HepG2 (cell line): ENCODE results near the gene OR2AT4. TPM values are rescaled to one million over a fixed set of nuclear protein-coding genes. Genes with fewer than 3 reads are reported as not detected.

Experiments used
- GLI4 ChIP-seq: sonication (generic); formaldehyde crosslinking; IDR thresholded peaks from 2 replicates; pipeline ENCODE4 v1.5.1; 2020; ENCODE audit warnings: missing genetic modification reagents, mild to moderate bottlenecking, moderate library complexity, borderline replicate concordance
- HDAC6 ChIP-seq: fragments of 200-600 bp; sonication (generic); IDR thresholded peaks from 2 replicates; pipeline ENCODE4 v1.7.0; 2017; ENCODE audit warnings: mild to moderate bottlenecking, antibody characterized with exemption, low read length, low read depth
- IRF9 ChIP-seq: sonication (generic); formaldehyde crosslinking; IDR thresholded peaks from 2 replicates; pipeline ENCODE4 v1.8.0; 2022; ENCODE audit warnings: missing genetic modification reagents, mild to moderate bottlenecking, borderline replicate concordance
- KAT2B ChIP-seq: fragments of 150-350 bp; IDR thresholded peaks from 2 replicates; pipeline ENCODE4 v1.6.1; 2014; ENCODE audit warnings: low read depth, low read length, borderline replicate concordance
- MIER3 ChIP-seq: IDR thresholded peaks from 2 replicates; pipeline ENCODE4 v1.6.1; 2016; ENCODE audit warnings: missing compliant biosample characterization, borderline replicate concordance
- MTERF4 ChIP-seq: sonication (generic); formaldehyde crosslinking; IDR thresholded peaks from 2 replicates; pipeline ENCODE4 v1.8.0; 2023; ENCODE audit warnings: mild to moderate bottlenecking, missing genetic modification reagents
- PHF21A ChIP-seq: sonication (generic); formaldehyde crosslinking; IDR thresholded peaks from 2 replicates; pipeline ENCODE4 v1.5.0; 2020; ENCODE audit warnings: mild to moderate bottlenecking, missing genetic modification reagents
- SMARCE1 ChIP-seq: fragments of 450-650 bp; IDR thresholded peaks from 2 replicates; pipeline ENCODE4 v1.6.1; 2017; ENCODE audit warnings: borderline replicate concordance
- SOX5 ChIP-seq: IDR thresholded peaks from 2 replicates; pipeline ENCODE4 v1.6.1; 2016; ENCODE audit warnings: borderline replicate concordance
- ZBTB40 ChIP-seq, 2 experiments: fragments of 450-650 bp in 1 of 2; sonication (generic) in 1 of 2; formaldehyde crosslinking in 1 of 2; IDR thresholded peaks; 2 replicates each; pipeline versions ENCODE4 v1.6.1 to v1.8.0; 2016 to 2022; ENCODE audit warnings: antibody characterized with exemption in 1 of 2, mild to moderate bottlenecking in 1 of 2, missing genetic modification reagents in 1 of 2
- ZFP36L1 ChIP-seq: sonication (generic); formaldehyde crosslinking; IDR thresholded peaks from 2 replicates; pipeline ENCODE4 v1.8.0; 2022; ENCODE audit warnings: mild to moderate bottlenecking, missing genetic modification reagents, moderate library complexity
- ZIK1 ChIP-seq: sonication (generic); formaldehyde crosslinking; IDR thresholded peaks from 2 replicates; pipeline ENCODE4 v1.5.0; 2020; ENCODE audit warnings: mild to moderate bottlenecking, low read depth, missing genetic modification reagents, borderline replicate concordance
- ZNF124 ChIP-seq: sonication (generic); formaldehyde crosslinking; IDR thresholded peaks from 2 replicates; pipeline ENCODE4 v1.4.0; 2020; ENCODE audit warnings: missing genetic modification reagents
- ZNF552 ChIP-seq: sonication (generic); formaldehyde crosslinking; IDR thresholded peaks from 2 replicates; pipeline ENCODE4 v1.9.0; 2022; ENCODE audit warnings: missing genetic modification reagents, mild to moderate bottlenecking, borderline replicate concordance
- ZNF792 ChIP-seq: IDR thresholded peaks from 2 replicates; pipeline ENCODE4 v1.6.1; 2016
- ZNF83 ChIP-seq: sonication (generic); formaldehyde crosslinking; IDR thresholded peaks from 2 replicates; pipeline ENCODE4 v1.4.0; 2020; ENCODE audit warnings: missing genetic modification reagents, mild to moderate bottlenecking, borderline replicate concordance
- ZNF883 ChIP-seq: sonication (generic); formaldehyde crosslinking; IDR thresholded peaks from 2 replicates; pipeline ENCODE4 v1.5.1; 2020; ENCODE audit warnings: mild to moderate bottlenecking, missing genetic modification reagents; ENCODE audit errors: not compliant biosample characterization
- polyA plus RNA-seq, 8 experiments: library from polyadenylated mRNA; depleted of rRNA in 3 of 8; stranded (reverse) in 7 of 8; unstranded in 1 of 8; fragments of >200 nt; fragmentation: Illumina TruSeq in 4 of 8; extraction: Trizol in 4 of 8; gene quantifications; 2 replicates each; pipeline versions ENCODE4 v1.2.1 to v1.2.3, GENCODE V29; 2011 to 2016; ENCODE audit warnings: low read depth in 4 of 8, missing spikeins in 1 of 8, mixed read lengths in 1 of 8; ENCODE audit not compliant: insufficient read depth in 1 of 8
- total RNA-seq, 5 experiments: library from RNA; depleted of rRNA; stranded (reverse); fragments of >200 nt; fragmentation: Illumina TruSeq; extraction: Trizol; gene quantifications; 2 replicates each; pipeline ENCODE4 v1.2.3, GENCODE V29; 2016; ENCODE audit warnings: low read depth in 1 of 5

The OR2AT4 gene
- total and polyA plus RNA-seq, 2 of the 13 experiments (the other 11 are each of a cell fraction or from before 2014, with no cell fraction given), result not detected

- TF ChIP-seq ZBTB40 (IDR thresholded peaks at IDR 0.05), result no peak
- no peak for TF ChIP-seq ZBTB40 (CRISPR knock-in tag; IDR thresholded peaks at IDR 0.05)
- TF ChIP-seq ZIK1 (CRISPR knock-in tag), result no peak
- no peak for TF ChIP-seq KAT2B
- TF ChIP-seq HDAC6, result no peak
- TF ChIP-seq SMARCE1, result no peak
- TF ChIP-seq ZFP36L1 (CRISPR knock-in tag), result no peak
- TF ChIP-seq PHF21A (CRISPR knock-in tag), result no peak
- TF ChIP-seq MTERF4, result 0 out of 2 replicates have a peak, but pooled peaks have one; percentile 29
- no peak for TF ChIP-seq ZNF124 (CRISPR knock-in tag)
- no peak for TF ChIP-seq MIER3 (CRISPR knock-in tag)
- 0 out of 2 replicates have a peak, but pooled peaks have one; percentile 38 for TF ChIP-seq IRF9 (CRISPR knock-in tag)
- TF ChIP-seq GLI4, result no peak
- TF ChIP-seq ZNF883 (CRISPR knock-in tag), result no peak
- TF ChIP-seq SOX5 (CRISPR knock-in tag), result no peak
- no peak for TF ChIP-seq ZNF552 (CRISPR knock-in tag)
- 0 out of 2 replicates have a peak, but pooled peaks have one; percentile 37 for TF ChIP-seq ZNF792
- TF ChIP-seq ZNF83 (CRISPR knock-in tag), result no peak
Measured at GRCh38 chr11:75140269-75141138, 43.8 kb upstream of the OR2AT4 start (continued).
